ENCODE data around the gene CNN3. TPM values are rescaled to one million over a fixed set of nuclear protein-coding genes. Genes with fewer than 3 reads are reported as not detected.

Gene CNN3
- total and polyA plus RNA-seq, 8 donors: 70.0 to 353 (median 133) TPM

- peak; percentile 87 to 97 for DNase-seq
- peaks cover 11 to 24% (median 21%) of the 10 kb centered on the region in 4 donors for H3K4me1 ChIP-seq
- intact Hi-C loops (cut with DNase I; ENCODE audit: low total_unique reads): loop anchor here (5.0 kb wide), 1 partner anchor 188 kb away; no protein-coding TSS in a partner anchor
- H3K27me3 ChIP-seq: no peaks in the 10 kb centered on the region
- WGBS, 5 donors: 14 to 21% (median 19%) methylated on average over 20 to 21 of the region's 21 CpGs
- H3K27ac ChIP-seq: peak overlapping the region; percentile 28 to 81 (median 77)
- TF ChIP-seq POLR2AphosphoS5 (IDR thresholded peaks at IDR 0.05): peak in 2 of 3 donors; percentile 39 to 92
- peak in 5 of 7 experiments; percentile 83 to 98 (median 87) for TF ChIP-seq CTCF (IDR thresholded peaks at IDR 0.05)
- no peak for TF ChIP-seq POLR2A (IDR thresholded peaks at IDR 0.05)
- H3K36me3 ChIP-seq: peaks cover 0 to 21% (median 9%) of the 10 kb centered on the region in 4 donors
- no peaks in the 10 kb centered on the region for H3K9me3 ChIP-seq
- H3K4me3 ChIP-seq: peak overlapping the region; percentile 33 to 49 (median 38)
Observed at GRCh38 chr1:94854458-94855306, 72.2 kb downstream of the CNN3 start.

- no peak for TF ChIP-seq EP300 (IDR thresholded peaks at IDR 0.05)
- no peak for TF ChIP-seq CTCF (IDR thresholded peaks at IDR 0.05)
- no peak for TF ChIP-seq POLR2AphosphoS5 (IDR thresholded peaks at IDR 0.05)
- TF ChIP-seq POLR2A (IDR thresholded peaks at IDR 0.05): no peak
Observed at GRCh38 chr1:94852788-94853187, 74.1 kb downstream of the CNN3 start.

GRCh38 chr1:94851571-94851970 is 75.3 kb downstream of the CNN3 start:
- 67 to 84% (median 79%) methylated on average over 1 of the region's 1 CpG for WGBS, 5 donors
- no peak overlapping the region for H3K4me3 ChIP-seq
- TF ChIP-seq POLR2AphosphoS5 (IDR thresholded peaks at IDR 0.05) (no peak), EP300 (IDR thresholded peaks at IDR 0.05) (no peak), CTCF (IDR thresholded peaks at IDR 0.05) (no peak), POLR2A (IDR thresholded peaks at IDR 0.05) (no peak)
- H3K36me3 ChIP-seq: peaks cover 0 to 42% (median 26%) of the 10 kb centered on the region in 4 donors
- H3K4me1 ChIP-seq: peaks cover 11 to 24% (median 17%) of the 10 kb centered on the region in 4 donors
- DNase-seq: no peak
- no peaks in the 10 kb centered on the region for H3K27me3 ChIP-seq
- no peak overlapping the region for H3K27ac ChIP-seq
- no peaks in the 10 kb centered on the region for H3K9me3 ChIP-seq
- intact Hi-C loops (cut with DNase I; ENCODE audit: low total_unique reads): loop anchor here (5.0 kb wide), 1 partner anchor 191 kb away; no protein-coding TSS in a partner anchor

More at GRCh38 chr1:94852788-94853187, 74.1 kb downstream of the CNN3 start:
- 23 to 55% (median 35%) methylated on average over 2 of the region's 2 CpGs for WGBS, 5 donors
- intact Hi-C loops (cut with DNase I; ENCODE audit: low total_unique reads): loop anchor here (5.0 kb wide), 1 partner anchor 190 kb away; no protein-coding TSS in a partner anchor
- Histone ChIP-seq H3K27me3 (no peaks in the 10 kb centered on the region), H3K36me3 (peaks cover 0 to 30% (median 20%) of the 10 kb centered on the region in 4 donors), H3K4me3 (no peak overlapping the region), H3K27ac (no peak overlapping the region), H3K9me3 (no peaks in the 10 kb centered on the region), H3K4me1 (peaks cover 11 to 24% (median 17%) of the 10 kb centered on the region in 4 donors)
- peak in 1 of 2 donors; percentile 58 for DNase-seq

Other genes starting within 250 kb of the CNN3 start
- 10 to 100 TPM in 2 of 5 donors, 1 to 10 TPM in 2, not detected in 1; 3.1 to 80.3 (median 12.5) TPM for gene SLC44A3, start 106.8 kb downstream of the CNN3 start, total RNA-seq
- gene SLC44A3, start 106.8 kb downstream of the CNN3 start, polyA plus RNA-seq: 10 to 100 TPM; 11.6 to 17.1 (median 12.0) TPM
- 1 to 10 TPM in 1 of 5 donors, under 1 TPM in 3, not detected in 1; under 0.01 to 3.5 (median 0.58) TPM for gene ALG14, start 145.8 kb upstream of the CNN3 start, total RNA-seq
- 1 to 10 TPM; 1.1 to 1.5 (median 1.1) TPM for gene ALG14, start 145.8 kb upstream of the CNN3 start, polyA plus RNA-seq
- 10 to 100 TPM in 4 of 5 donors, 1 to 10 TPM in 1; 2.6 to 20.1 (median 14.0) TPM for gene TLCD4, start 190.2 kb upstream of the CNN3 start, total RNA-seq
- 1 to 10 TPM; 1.6 to 3.2 (median 2.2) TPM for gene TLCD4, start 190.2 kb upstream of the CNN3 start, polyA plus RNA-seq